Measurements from ENCODE around the gene THRB. TPM values are rescaled to one million over a fixed set of nuclear protein-coding genes. Genes with fewer than 3 reads are reported as not detected.

Gene THRB
- total RNA-seq, 2 donors from 2014 or later, result 6.7 to 6.9 TPM

GRCh38 chr3:24495326-24495994 lies 810 bp upstream of the THRB start:
- Histone ChIP-seq H3K27me3 (no peaks in the 10 kb centered on the region), H3K27ac (peak overlapping the region; percentile 94 to 98 (median 96)), H3K4me3 (peak overlapping the region; percentile 26 to 68), H3K36me3 (replicated peaks in 1 of 2; ENCODE audit: insufficient read depth in 1 of 2, low read depth in 2 of 2) (no peaks in the 10 kb centered on the region), H3K4me1 (peaks cover 22% of the 10 kb centered on the region), H3K9me3 (no peaks in the 10 kb centered on the region)
- TF ChIP-seq POLR2A (IDR thresholded peaks at IDR 0.05) (peak; percentile 41 to 84 (median 68)), CTCF (IDR thresholded peaks at IDR 0.05) (peak; percentile 3 to 43 (median 19))
- DNase-seq (peak; percentile 73 to 78 (median 74)), ATAC-seq (peak; percentile 70)
- intact Hi-C loops (cut with DNase I), result no loop called here
- WGBS, 2 donors, result 2 to 5% methylated on average over 30 to 63 of the region's 63 CpGs

- DNase-seq (peak; percentile 70 to 82 (median 79)), ATAC-seq (peak; percentile 34)
- peak overlapping the region; percentile 26 to 68 for H3K4me3 ChIP-seq
- intact Hi-C loops (cut with DNase I), result no loop called here
- H3K36me3 ChIP-seq (replicated peaks in 1 of 2; ENCODE audit: insufficient read depth in 1 of 2, low read depth in 2 of 2), result no peaks in the 10 kb centered on the region
- no peaks in the 10 kb centered on the region for H3K27me3 ChIP-seq
- no peaks in the 10 kb centered on the region for H3K9me3 ChIP-seq
- peak in 2 of 7 experiments; percentile 6 to 15 for TF ChIP-seq CTCF (IDR thresholded peaks at IDR 0.05)
- TF ChIP-seq POLR2A (IDR thresholded peaks at IDR 0.05), result no peak
- peak overlapping the region; percentile 94 to 98 (median 96) for H3K27ac ChIP-seq
- 0% methylated on average over 10 to 49 of the region's 50 CpGs for WGBS, 2 donors
- H3K4me1 ChIP-seq, result peaks cover 31% of the 10 kb centered on the region
Measured at GRCh38 chr3:24493746-24494617, 668 bp downstream of the THRB start.

GRCh38 chr3:24492971-24493551 lies 1.6 kb downstream of the THRB start:
- no peak for DNase-seq
- intact Hi-C loops (cut with DNase I), result no loop called here
- no peaks in the 10 kb centered on the region for H3K9me3 ChIP-seq
- no peaks in the 10 kb centered on the region for H3K27me3 ChIP-seq
- no peak for TF ChIP-seq CTCF (IDR thresholded peaks at IDR 0.05)
- TF ChIP-seq POLR2A (IDR thresholded peaks at IDR 0.05), result no peak
- no peak overlapping the region for H3K27ac ChIP-seq
- H3K4me1 ChIP-seq, result peaks cover 31% of the 10 kb centered on the region
- ATAC-seq, result no peak
- WGBS, 2 donors, result 27 to 37% methylated on average over 4 of the region's 4 CpGs
- no peak overlapping the region for H3K4me3 ChIP-seq
- H3K36me3 ChIP-seq (replicated peaks in 1 of 2; ENCODE audit: insufficient read depth in 1 of 2, low read depth in 2 of 2), result no peaks in the 10 kb centered on the region

- Histone ChIP-seq H3K36me3 (replicated peaks in 1 of 2; ENCODE audit: insufficient read depth in 1 of 2, low read depth in 2 of 2) (no peaks in the 10 kb centered on the region), H3K27me3 (no peaks in the 10 kb centered on the region), H3K27ac (no peak overlapping the region), H3K4me3 (no peak overlapping the region), H3K9me3 (no peaks in the 10 kb centered on the region), H3K4me1 (peaks cover 16% of the 10 kb centered on the region)
- DNase-seq, result peak in 1 of 4 donors; percentile 30
- WGBS, 2 donors, result 30% methylated on average over 2 of the region's 2 CpGs
- no peak for TF ChIP-seq POLR2A (IDR thresholded peaks at IDR 0.05)
- no peak for TF ChIP-seq CTCF (IDR thresholded peaks at IDR 0.05)
- ATAC-seq, result no peak
- intact Hi-C loops (cut with DNase I), result no loop called here
Measured at GRCh38 chr3:24490151-24490550, 4.5 kb downstream of the THRB start.
